ENCODE measurements around the gene DNAJA2.
"Not testable (repeated sequence)": the region's sequence is repeated elsewhere in the genome, so short reads cannot be mapped to it uniquely, and the experiment has no call there.

The DNAJA2 gene
- 174 to 368 reads per million in 2 experiments for total RNA-seq

GRCh38 chr16:46973207-46973995 is at the start of gene DNAJA2:
Gene DNAJA2, minus strand, starts transcription at chr16:46973674. Its CDS starts 102 bp downstream, at chr16:46973572.
- peak; percentile 88 for DNase-seq (ENCODE audit: low read depth)

GRCh38 chr16:47019568-47019967 is 46.1 kb upstream of the DNAJA2 start:
- DNase-seq (ENCODE audit: low read depth): no peak

- peak; percentile 25 for DNase-seq (ENCODE audit: low read depth)
These were observed 44.9 kb upstream of the DNAJA2 start for GRCh38 chr16:47018223-47018891.

- no peak for DNase-seq (ENCODE audit: low read depth)
These were observed 44.2 kb upstream of the DNAJA2 start for GRCh38 chr16:47017636-47018035.

GRCh38 chr16:47016700-47017133 is 43.2 kb upstream of the DNAJA2 start:
- DNase-seq (ENCODE audit: low read depth): no peak

- DNase-seq (ENCODE audit: low read depth): no peak
These were observed 40.4 kb upstream of the DNAJA2 start for GRCh38 chr16:47013910-47014309.

- DNase-seq (ENCODE audit: low read depth): no peak
These were observed 39.7 kb upstream of the DNAJA2 start for GRCh38 chr16:47013172-47013571.

- not testable (repeated sequence) for DNase-seq (ENCODE audit: low read depth)
These were observed 37.3 kb upstream of the DNAJA2 start for GRCh38 chr16:47010812-47011211.

GRCh38 chr16:47008612-47009011 is 35.1 kb upstream of the DNAJA2 start:
- no peak for DNase-seq (ENCODE audit: low read depth)

GRCh38 chr16:47008174-47008573 is 34.7 kb upstream of the DNAJA2 start:
- DNase-seq (ENCODE audit: low read depth): no peak

- no peak for DNase-seq (ENCODE audit: low read depth)
These were observed 31.2 kb upstream of the DNAJA2 start for GRCh38 chr16:47004652-47005051.

GRCh38 chr16:47000066-47000465 is 26.6 kb upstream of the DNAJA2 start:
- not testable (repeated sequence) for DNase-seq (ENCODE audit: low read depth)

- DNase-seq (ENCODE audit: low read depth): no peak
These were observed 24.4 kb upstream of the DNAJA2 start for GRCh38 chr16:46997844-46998243.

GRCh38 chr16:46996952-46997458 is 23.5 kb upstream of the DNAJA2 start:
- no peak for DNase-seq (ENCODE audit: low read depth)

- DNase-seq (ENCODE audit: low read depth): no peak
These were observed 22.9 kb upstream of the DNAJA2 start for GRCh38 chr16:46996391-46996790.

- no peak for DNase-seq (ENCODE audit: low read depth)
These were observed 18.5 kb upstream of the DNAJA2 start for GRCh38 chr16:46991729-46992704.

GRCh38 chr16:46986896-46987295 is 13.4 kb upstream of the DNAJA2 start:
- DNase-seq (ENCODE audit: low read depth): no peak

- no peak for DNase-seq (ENCODE audit: low read depth)
These were observed 13.0 kb upstream of the DNAJA2 start for GRCh38 chr16:46986438-46986837.

GRCh38 chr16:46982335-46982734 is 8.9 kb upstream of the DNAJA2 start:
- no peak for DNase-seq (ENCODE audit: low read depth)

- no peak for DNase-seq (ENCODE audit: low read depth)
These were observed 7.5 kb upstream of the DNAJA2 start for GRCh38 chr16:46980926-46981325.

- DNase-seq (ENCODE audit: low read depth): no peak
These were observed 3.1 kb upstream of the DNAJA2 start for GRCh38 chr16:46976550-46976949.
